Measurements from ENCODE around the gene DEK.
"Not testable (repeated sequence)": the region's sequence is repeated elsewhere in the genome, so short reads cannot be mapped to it uniquely, and the experiment has no call there.

The DEK gene

DNA sequence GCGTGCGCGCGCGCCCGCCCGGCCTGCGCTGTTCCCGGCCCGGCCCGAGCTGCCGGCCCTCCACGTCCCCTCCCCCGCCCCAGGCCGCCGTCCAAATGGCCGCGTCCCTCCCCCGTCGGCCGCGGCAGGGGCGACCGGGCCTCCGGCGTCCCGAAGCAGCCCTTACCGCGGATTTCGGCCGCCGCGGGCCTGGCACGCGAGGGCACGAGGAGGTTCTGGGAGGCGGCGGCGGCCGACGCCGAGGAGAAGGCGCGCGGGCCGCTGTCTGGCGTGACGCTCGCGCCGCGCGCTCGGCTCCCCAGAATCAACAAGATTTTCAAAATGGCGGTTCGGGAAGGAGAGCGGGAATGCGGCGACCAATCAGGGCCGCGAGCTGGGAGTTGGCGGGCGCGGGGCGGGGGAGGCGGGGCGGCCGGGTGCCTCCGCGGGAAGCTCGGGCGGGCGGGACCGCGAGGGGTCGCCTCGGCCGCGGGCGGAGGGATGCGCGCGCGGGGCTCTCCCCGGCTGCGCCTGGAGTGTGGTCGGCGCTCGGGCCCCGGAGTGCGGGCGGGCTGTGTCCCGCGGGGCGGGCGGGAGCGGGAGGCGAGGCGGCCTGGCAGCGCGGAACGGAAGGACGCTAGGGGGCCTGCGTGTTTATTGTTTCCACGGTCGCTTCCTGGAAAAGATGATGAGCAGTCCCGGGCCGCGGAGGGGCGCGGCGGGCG, at the start of gene DEK:
Gene DEK (minus strand): TSS at position 312 of the 704 bp plus-strand sequence. CDS start 543 bp downstream, outside the sequence.
- DNase-seq: peak; percentile 85

GRCh38 chr6:18312368-18312767, 48.0 kb upstream of the DEK start:
- DNase-seq: no peak

DNA sequence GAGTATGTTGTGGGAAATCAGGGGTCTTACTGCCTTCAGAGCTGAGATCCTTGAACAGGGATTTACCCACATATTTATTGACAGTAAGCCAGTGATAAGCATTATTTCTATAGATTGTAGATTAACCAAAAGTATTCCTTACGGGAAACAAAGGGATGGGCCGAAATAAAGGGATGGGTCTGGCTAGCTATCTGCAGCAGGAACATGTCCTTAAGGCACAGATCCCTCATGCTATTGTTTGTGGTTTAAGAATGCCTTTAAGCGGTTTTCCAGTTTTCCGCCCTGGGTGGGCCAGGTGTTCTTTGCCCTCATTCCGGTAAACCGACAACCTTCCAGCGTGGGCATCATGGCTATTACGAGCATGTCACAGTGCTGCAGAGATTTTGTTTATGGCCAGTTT, 45.7 kb upstream of the DEK start:
- not testable (repeated sequence) for DNase-seq

GRCh38 chr6:18309046-18309445, 44.7 kb upstream of the DEK start:
- no peak for DNase-seq

DNA sequence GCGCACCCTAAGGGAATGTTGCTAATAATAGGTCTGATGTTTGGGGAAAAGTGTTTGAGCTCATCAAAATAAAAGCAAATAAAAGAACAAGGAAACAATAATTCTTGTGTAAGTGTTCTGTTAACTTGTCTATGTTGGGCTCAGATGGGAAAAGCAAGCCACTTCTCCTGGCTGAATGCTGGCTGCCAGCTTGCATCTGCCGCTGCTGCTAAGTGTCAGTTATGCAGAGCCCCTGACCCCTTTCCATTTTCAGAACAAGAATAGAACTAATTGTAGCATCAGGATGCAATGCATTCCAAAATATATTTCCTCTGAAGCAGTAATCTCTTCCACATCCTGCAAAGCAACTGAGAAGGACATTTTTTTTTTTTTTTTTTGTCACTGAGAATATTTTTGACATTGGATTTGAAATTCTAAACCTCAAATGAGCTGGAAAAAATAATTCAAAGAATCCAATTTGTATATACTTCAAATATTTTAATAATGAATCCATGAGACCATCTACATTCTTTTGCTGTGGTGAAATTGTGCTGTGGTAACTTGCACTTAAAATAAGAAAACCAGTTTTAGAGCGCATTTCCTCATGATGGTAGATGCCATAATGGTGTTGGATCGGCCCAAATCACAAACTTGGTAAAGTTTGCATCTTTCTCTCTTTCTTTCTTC, 43.9 kb upstream of the DEK start:
- no peak for DNase-seq

- no peak for DNase-seq
These were observed 42.6 kb upstream of the DEK start for GRCh38 chr6:18306977-18307376.

GRCh38 chr6:18302561-18303439, 38.5 kb upstream of the DEK start:
- DNase-seq: peak; percentile 7

DNA sequence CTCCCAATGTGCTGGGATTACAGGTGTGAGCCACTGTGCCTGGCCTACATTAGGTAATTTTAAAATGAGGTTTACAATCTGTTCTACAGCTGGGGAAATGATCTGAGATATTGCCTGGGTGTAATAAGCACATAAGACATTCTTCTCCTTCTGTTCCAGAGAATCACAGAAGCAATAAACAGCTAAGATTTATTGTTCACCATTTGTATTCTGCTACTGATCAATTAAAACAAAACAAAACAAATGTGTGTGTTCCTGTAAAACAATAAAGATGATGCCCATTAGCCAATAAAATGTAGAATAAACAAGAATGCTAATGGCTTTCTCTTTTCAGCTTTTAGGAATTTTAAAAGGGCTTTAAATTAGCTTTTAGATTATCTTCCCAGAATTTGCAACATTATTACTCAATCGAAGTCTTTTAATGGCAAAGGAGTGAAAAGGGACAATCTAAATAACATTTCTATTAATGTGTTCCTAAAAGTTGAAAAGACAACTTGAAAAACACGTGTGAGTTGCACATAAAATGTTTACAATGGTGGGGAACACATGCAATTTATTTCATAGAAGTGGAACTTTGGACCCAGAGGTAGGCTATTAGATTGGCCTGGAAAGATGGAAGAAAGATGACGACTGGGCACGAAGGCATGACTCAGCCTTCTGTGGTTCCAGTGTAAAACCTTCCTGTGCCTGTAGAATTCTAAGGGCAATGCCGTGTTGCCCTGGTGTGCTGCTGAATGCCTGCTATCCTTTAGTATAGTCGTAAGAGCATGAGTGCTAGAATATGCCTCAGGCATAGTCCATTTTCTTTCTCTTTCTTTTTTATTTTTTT, 29.0 kb upstream of the DEK start:
- DNase-seq: no peak

- no peak for DNase-seq
These were observed 25.0 kb upstream of the DEK start for GRCh38 chr6:18289283-18289682.

- DNase-seq: no peak
These were observed 19.9 kb upstream of the DEK start for GRCh38 chr6:18284261-18284660.

DNA sequence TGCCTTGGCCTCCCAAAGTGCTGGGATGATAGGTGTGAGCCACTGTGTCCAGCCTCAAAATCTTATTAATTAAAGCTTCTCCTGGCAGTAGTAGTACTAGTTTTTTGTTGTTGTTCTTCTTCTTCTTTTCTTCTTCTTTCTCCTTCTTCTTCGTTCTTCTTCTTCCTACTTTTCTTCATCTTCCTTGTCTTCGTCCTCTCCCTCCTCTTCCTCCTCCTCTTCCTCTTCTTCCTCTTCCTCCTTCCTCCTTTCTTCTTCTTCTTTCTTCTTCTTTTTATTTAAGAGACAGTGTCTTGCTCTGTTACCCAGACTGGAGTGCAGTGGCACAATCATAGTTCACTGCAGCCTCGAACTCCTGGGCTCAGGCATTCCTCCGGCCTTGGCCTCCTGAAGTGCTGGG, 17.2 kb upstream of the DEK start:
- no peak for DNase-seq

DNA sequence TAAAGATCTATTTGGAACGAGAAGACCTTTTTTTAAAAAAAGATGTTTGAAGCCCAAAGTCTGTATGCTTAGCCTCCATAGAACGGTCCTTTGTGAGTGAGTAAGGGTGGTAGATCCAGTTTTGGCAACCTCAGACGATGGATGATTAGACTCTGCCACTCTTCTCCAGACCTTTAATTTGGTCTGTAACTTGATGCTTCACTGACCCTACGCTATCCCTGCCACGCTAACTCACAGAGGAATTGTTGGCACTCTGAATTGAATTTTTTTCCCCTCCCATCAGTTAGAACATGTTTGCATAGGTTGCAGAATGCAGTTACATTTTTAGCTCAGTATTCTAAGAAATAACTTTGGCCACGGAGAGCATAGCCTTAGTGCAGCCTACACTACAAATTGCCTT, 15.8 kb upstream of the DEK start:
- DNase-seq: no peak

DNA sequence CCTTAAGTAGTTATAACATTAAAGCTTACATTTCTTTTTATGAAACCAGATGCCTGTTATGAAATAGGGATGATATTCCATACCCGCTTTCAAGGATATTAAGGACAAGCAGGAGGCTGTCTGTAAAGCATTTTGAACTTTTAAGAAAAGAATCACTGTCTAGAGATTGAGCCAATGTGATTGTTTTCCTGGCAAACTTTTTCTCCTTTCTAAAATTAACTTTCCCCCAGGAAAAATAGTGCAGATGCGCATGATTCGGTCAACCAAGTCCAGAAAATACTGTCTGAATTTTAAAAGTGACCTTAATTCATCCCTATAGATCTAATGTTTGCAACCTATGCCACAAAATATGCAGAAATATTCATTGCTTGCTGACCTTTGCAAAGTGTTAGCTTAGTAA, 15.1 kb upstream of the DEK start:
- DNase-seq: no peak

- DNase-seq: no peak
These were observed 13.1 kb upstream of the DEK start for GRCh38 chr6:18277237-18278006.

GRCh38 chr6:18276610-18277236, 12.4 kb upstream of the DEK start:
- no peak for DNase-seq

- no peak for DNase-seq
These were observed 5.9 kb upstream of the DEK start for GRCh38 chr6:18270216-18270615.

DNA sequence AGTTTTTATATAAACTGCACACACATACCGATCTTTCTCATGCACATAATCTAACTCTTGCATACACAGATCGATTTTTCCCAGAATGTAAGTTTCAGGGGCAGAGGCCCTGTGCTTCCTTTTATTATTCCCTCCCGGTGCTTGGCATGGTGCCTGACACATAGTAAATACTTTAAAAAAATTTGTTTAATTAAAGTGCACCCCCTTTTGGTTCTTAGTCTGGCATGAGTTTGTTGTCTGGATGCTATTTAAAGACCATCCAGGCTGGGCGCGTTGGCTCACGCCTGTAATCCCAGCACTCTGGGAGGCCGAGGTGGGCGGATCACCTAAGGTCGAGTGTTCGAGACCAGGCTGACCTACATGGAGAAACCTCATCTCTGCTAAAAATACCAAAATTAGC, 5.4 kb upstream of the DEK start:
- DNase-seq: no peak

DNA sequence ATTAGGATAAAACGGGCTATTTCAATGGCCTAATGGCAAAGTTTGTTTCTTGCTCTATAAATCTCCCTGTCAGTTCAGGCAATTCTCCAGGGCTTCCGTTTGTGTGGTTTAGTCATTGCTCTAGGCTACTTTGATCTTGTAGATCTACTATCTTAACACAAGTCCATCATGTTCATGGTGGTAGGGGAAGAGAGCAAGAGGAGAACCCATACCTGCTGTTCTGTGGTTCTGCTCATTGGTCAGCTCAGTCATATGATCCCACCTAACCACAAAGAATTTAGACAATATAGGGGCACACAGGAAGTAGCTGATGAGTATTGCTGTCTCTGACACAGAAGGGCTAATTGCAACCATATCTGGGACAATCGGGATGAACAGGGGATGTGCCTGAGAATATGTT, 4.9 kb upstream of the DEK start:
- DNase-seq: peak; percentile 23

DNA sequence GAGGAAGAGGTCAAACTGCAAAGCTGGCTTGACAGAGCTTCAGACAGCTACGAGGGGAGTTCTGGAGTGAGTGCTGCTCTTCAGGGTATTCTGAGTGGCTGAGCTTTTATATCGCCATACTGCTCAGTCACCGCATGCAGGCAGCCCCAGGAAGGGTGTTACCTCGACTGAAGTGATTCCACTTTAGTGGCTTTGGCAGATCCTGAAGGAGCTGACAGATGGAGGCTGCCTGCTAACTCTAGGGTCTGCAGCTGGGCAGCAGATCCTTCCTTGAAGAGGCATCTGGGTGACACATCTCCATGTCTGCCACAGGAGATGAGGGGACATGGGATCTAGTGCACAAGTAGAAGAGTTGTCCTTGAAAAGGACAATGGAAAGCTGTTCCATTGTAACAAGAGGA, 3.7 kb upstream of the DEK start:
- DNase-seq: no peak

DNA sequence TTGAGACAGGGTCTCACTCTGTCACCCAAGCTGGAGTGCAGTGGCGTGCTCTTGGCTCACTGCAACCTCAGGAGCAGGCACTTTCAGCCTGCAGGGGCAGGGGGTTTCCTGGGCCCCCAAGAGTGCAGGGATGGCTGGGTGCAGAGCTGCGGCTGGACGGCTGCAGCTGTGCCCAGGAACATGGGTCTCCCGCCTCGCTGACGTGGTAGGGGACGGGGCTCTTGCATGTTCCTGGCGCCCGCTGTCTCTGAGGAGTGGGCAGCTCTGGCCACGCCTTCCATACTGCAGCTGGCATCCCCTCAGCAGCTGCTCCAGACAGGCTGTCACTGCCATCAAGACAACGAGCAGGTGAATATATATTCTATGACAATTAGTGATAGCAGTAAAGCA, 2.2 kb upstream of the DEK start:
- no peak for DNase-seq

- DNase-seq: no peak
These were observed 1.6 kb upstream of the DEK start for GRCh38 chr6:18265787-18266522.
